ENCODE measurements around the gene PCDHGB4. TPM values are rescaled to one million over a fixed set of nuclear protein-coding genes. Genes with fewer than 3 reads are reported as not detected.

Gene PCDHGB4
- total and polyA plus RNA-seq, 2 of the 4 experiments (the other 2 are of a cell fraction) = 10.0 to 17.6 TPM

GRCh38 chr5:141399555-141400258 lies 12.2 kb downstream of the PCDHGB4 start:
- ChIA-PET POLR2A (ENCODE audit: unreplicated experiment) (no interaction called here), CTCF (no interaction called here)
- Histone ChIP-seq H4K20me1 (ENCODE audit: insufficient read depth, low read length) (no peaks in the 10 kb centered on the region), H4K91ac (ENCODE audit: insufficient read depth, low read depth, low read length) (no peak overlapping the region), H3K79me1 (ENCODE audit: low read depth in 1 of 2, low read length in 2 of 2) (peaks cover 13 to 22% of the 10 kb centered on the region in 2 experiments), H3K23ac (ENCODE audit: low read depth, low read length) (no peak overlapping the region), H3K18ac (ENCODE audit: low read depth, low read length) (no peak overlapping the region), H2BK5ac (ENCODE audit: low read depth, low read length, poor library complexity, severe bottlenecking) (no peak overlapping the region), H3K9ac (ENCODE audit: low read depth, low read length) (no peak overlapping the region), H2BK120ac (ENCODE audit: low read depth, low read length) (no peak overlapping the region), H3K4me1 (ENCODE audit: control insufficient read depth, insufficient read depth, low read length) (no peaks in the 10 kb centered on the region), H2AK9ac (replicated peaks; ENCODE audit: low read depth, low read length, poor library complexity) (peak overlapping the region; percentile 26), H3K4ac (ENCODE audit: low read depth, low read length) (no peak overlapping the region), H3K4me2 (ENCODE audit: low read depth, low read length) (peak overlapping the region; percentile 42; the same call in 1 of the 2 replicates), H2AK5ac (ENCODE audit: low read depth, low read length) (no peak overlapping the region), H2BK15ac (ENCODE audit: low read depth, low read length) (no peak overlapping the region), H2BK20ac (ENCODE audit: low read depth, low read length) (no peak overlapping the region), H3K9me1 (ENCODE audit: insufficient read depth, low read length) (no peaks in the 10 kb centered on the region), H3K9me3 (ENCODE audit: control insufficient read depth, insufficient read depth, low read length) (peaks cover 46% of the 10 kb centered on the region), H3K4me3 (ENCODE audit: insufficient read depth, low read depth, low read length) (peak overlapping the region; percentile 13; the same call in 1 of the 2 replicates), H4K8ac (ENCODE audit: low read depth in 2 of 2, low read length in 2 of 2) (no peak overlapping the region), H4K5ac (ENCODE audit: low read depth, low read length) (no peak overlapping the region), H3K27me3 (ENCODE audit: control insufficient read depth, insufficient read depth, low read length) (no peaks in the 10 kb centered on the region), H3K14ac (replicated peaks; ENCODE audit: low read depth, low read length) (no peak overlapping the region), H3K27ac (ENCODE audit: insufficient read depth, low read length) (no peak overlapping the region), H3K36me3 (ENCODE audit: control insufficient read depth, insufficient read depth, low read length) (peaks cover 18% of the 10 kb centered on the region), H3K56ac (ENCODE audit: extremely low read depth, insufficient read depth, low read length) (no peak overlapping the region), H2AFZ (replicated peaks; ENCODE audit: low read length, poor library complexity) (peak overlapping the region; percentile 58)
- BruUV-seq (replicated peaks) = no TSS peak
- in situ Hi-C loops (cut with MboI; ENCODE audit: low sequenced_read_pairs) = no loop called here
- dilution Hi-C loops (cut with HindIII; ENCODE audit: low sequenced_read_pairs, unreplicated experiment) = no loop called here
- intact Hi-C loops (cut with micrococcal nuclease) = no loop called here
- no peak for TF ChIP-seq RAD21 (IDR thresholded peaks at IDR 0.05; ENCODE audit: low read length)
- no peak for DNase-seq
- 40% methylated on average over 39 of the region's 61 CpGs; no CpG with 5 or more reads in 1 of the 2 experiments for WGBS, 2 experiments (ENCODE audit: extremely low coverage in 2 of 2, insufficient read length in 1 of 2)
- ATAC-seq (ENCODE audit: low read depth) = no peak
